HG03066 (cell line): ENCODE results near the gene NRDC.
"Not testable (repeated sequence)": the region's sequence is repeated elsewhere in the genome, so short reads cannot be mapped to it uniquely, and the experiment has no call there.

Source experiments
- ATAC-seq: cut with Tn5 transposase; IDR thresholded peaks from one replicate; pipeline ENCODE4 v1.9.1; 2021; ENCODE audit warnings: low read depth; ENCODE audit not compliant: unreplicated experiment

NRDC gene

DNA sequence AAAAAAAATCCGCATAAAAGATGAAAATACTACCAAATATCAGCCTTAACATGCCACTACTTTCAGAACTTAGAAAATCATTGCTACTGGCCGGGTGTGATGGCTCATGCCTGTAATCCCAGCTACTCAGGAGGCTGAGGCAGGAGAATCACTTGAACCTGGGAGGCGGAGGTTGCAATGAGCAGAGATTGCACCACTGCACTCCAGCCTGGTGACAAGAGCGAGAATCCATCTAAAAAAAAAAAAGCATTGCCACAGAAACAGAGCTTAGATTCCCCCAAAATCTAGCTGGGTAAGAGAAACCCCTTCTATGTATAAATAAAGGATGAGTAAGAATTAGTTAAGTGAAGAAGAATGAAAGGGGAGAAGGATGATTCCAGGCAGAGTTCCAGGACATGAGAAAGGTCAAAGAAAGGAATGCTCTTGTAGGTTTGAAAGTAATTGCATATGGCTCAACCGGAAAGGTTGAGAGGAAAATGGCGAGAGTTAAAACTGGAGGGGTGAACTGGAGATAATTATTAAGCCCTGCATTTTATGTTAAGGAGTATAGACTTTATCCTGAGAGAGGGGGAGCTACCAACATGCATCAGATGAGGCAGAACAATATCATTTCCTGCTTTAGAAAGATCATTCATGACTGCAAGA is 19.7 kb upstream of the NRDC start:
- no peak for ATAC-seq

DNA sequence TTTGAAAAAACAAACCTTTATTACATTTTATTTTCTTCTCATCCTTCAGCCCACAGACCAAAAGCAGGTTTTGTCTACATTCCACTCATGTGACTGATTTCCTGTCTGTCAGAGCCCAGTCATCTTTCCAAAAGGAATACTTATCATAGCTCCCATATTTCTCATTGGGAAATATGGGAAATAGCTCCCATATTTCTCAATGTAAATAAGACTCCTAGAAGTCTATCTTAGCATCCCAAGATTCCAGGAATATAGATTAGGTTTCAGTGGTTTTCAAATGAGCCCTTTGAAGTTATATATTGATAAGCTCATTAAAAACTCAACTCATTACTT is 19.1 kb upstream of the NRDC start:
- no peak for ATAC-seq

DNA sequence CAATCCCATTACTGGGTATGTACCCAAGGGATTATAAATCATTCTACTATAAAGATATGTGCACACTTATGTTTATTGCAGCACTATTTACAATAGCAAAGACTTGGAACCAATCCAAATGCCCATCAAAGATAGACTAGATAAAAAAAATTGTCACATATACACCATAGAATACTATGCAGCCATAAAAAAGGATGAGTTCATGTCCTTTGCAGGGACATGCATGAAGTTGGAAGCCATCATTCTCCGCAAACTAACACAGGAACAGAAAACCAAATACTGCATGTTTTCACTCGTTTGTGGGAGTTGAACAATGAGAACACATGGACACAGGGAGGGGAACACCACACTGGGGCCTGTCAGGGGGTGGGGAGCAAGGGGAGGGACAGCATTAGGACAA is 16.2 kb upstream of the NRDC start:
- not testable (repeated sequence) for ATAC-seq

DNA sequence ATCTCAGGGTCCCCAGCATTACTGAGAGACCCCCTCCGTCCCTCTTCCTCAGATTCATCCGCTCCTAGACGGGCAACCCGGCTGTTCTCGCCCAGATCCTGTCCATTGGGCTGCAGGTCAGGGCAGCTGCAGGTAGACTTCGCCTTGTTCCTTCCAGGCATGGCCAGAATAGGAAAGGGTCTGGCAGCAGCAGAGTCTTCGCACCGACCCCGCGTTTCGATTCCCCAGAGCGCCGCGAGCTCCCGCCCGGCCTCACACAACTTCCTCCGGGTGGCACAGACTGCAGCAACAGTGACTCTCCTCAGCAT is 265 bp downstream of the NRDC start:
- no peak for ATAC-seq

DNA sequence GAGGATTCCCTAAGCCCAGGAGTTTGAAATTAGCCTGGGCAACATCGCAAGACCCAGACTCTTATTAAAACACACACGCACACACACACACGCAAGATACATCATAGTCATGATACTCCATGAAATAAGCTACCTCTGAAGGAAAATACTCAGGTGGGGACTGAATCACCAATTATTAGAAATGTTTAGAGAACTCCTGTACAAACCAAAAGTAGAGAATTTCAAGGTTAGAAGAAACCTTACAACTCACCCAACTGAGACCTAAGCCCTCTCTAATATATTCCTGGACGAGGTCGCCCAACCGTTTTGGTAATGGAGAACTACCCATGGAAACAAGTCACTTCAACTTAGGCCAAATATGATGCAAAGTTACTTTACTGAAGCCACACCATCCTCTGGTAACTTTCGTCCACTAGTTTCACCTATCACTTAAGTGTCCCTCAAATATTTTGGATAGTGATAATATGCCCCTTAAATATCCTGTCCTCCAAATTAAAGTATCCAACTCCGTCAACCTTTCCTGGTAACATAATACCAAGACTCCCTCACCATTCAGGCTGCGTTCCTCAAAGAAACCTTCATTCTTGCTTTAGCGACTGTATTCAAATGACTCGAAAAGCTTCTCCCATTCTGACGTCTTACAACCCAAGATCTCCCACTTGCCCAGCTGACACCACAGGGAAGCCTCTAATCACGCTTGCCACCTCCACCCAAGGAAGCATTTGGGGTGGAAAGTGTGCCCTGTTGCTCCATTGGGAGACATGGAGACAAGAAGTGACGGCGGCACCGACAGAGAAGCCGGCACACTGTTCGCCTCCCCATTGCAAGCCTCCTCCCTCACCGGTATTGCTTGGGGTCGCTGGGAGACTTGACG is 856 bp downstream of the NRDC start:
- peak; percentile 8 for ATAC-seq

- ATAC-seq: no peak
Measured at GRCh38 chr1:51875836-51876235, 2.7 kb downstream of the NRDC start.

DNA sequence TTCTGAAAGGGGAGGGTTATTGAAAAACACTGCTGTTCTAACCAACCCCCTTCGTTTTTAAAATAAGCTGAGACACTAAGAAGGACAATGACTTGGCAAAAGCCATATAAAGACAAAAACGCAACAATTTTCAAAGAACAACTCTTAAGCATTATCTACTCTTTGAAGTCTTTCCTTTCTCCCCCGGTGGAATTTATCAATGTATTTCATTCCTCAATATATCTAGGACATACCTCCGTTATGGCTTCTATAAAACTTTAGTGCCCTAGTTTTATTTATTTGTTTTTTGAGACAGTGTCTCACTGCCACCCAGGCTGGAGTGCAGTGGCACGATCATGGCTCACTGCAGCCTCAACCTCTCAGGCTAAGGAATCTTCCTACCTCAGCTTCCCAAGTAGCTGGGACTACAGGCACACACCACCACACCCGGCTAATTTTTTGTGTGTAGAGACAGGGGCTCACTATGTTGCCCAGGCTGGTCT is 3.2 kb downstream of the NRDC start:
- ATAC-seq: no peak

- not testable (repeated sequence) for ATAC-seq
Measured at GRCh38 chr1:51873270-51873669, 5.3 kb downstream of the NRDC start.

DNA sequence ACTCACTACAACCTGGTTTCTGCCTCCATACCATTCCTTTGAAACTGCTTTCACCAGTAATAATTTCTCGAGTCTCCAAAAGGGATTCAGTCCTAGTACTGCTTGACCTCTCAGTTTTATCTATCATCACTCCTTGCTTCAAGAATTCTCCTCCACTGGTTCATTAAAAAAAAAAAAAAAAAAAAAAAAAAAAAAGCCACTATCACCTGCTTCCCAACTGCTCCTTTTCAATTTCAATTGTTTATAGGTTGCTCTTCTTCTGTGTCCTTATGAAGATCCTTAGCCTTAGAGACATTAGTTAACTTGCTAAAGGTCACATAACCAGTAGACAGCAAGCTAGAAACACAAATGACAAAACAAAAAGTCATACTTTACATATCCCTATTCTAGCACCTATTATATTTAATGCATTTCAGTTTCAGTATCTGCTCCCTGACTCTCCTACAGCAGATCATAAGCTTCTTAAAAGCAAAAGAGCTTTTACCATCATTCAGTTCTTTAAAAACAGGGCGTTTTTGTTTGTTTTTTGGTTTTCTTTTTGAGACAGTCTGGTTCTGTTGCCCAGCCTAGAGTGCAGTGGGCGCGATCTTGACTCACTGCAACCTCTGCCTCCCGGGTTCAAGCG is 7.1 kb downstream of the NRDC start:
- no peak for ATAC-seq

DNA sequence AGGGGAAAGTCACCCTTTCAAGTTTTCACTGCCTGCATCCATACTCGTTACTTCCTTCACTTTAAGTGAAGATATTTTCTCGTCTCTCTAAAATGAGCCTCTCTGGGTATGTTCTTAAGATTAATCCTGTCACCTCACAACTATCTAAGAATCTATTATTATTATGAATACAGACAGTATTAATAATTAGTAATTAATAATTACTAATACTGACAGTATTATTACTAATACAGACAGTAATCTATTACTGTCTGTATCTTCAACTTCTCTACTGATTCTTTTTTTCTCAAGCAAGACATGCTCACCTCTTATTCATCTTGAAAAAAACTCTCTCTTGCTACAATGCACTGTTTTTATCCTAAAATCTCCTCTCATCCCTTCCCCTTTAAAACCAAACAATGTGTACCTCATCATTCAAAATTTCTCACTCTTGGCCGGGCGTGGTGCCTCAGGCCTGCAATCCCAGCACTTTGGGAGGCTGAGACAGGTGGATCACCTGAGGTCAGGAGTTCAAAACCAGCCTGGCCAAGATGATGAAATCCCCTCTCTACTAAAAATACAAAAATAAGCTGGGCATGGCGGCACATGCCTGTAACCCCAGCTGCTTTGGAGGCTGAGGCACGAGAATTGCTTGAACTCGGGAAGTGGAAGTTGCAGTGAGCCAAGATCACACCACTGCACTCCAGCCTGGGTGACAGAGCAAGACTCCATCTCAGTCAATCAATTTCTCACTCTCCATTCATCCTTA is 7.8 kb downstream of the NRDC start:
- ATAC-seq: no peak

DNA sequence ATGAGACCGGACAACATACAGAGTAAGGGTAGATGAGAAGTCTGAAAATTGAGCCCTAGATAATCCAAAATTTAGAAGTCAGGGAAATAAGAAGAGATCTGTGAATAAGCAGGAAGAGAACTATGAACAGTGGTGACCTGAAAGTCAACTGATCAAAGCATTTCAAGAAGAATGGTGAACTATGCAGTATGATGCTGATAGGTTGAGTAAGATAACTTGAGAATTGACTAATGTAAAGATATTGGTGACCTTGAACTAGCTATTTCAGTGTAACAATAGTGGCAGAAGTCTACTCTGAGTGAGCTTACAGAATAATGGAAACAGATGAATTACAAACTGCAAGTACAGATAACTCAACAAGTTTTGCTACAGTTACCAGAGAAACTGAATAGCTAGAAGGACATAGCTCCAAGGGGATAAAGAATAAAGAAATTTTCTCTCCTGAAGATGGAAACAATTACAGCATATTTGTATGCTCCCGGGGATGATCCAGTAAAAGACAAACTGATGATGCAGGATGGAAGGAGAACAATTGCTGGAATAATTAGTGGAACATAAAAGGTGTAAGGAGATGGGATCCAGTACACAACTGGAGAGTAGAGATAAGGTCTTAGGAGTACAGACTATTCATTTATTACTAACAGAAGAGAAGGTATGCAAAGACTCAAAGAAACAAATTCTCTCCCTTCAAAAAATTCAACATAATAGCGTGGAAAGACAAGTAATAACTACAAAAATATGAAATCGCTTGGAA is 10.9 kb downstream of the NRDC start:
- no peak for ATAC-seq

DNA sequence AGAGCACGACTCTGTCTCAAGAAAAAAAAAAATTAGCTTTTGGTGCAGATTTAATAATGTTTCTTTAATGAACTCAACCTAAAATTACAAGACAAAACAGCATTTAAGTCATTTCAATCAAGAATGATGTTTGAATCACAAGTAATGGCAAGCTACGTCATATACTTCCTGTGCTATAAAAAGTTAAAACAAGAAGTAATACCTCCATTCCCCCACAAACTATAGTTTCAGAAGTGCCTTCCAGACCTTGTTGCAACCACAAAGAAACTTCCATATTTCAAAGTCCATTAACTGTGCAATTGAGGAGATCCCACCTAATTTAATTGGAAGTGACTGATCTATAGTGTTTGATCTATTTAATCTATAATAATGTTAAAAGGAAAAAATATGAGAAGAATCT is 15.1 kb downstream of the NRDC start:
- peak; percentile 67 for ATAC-seq

DNA sequence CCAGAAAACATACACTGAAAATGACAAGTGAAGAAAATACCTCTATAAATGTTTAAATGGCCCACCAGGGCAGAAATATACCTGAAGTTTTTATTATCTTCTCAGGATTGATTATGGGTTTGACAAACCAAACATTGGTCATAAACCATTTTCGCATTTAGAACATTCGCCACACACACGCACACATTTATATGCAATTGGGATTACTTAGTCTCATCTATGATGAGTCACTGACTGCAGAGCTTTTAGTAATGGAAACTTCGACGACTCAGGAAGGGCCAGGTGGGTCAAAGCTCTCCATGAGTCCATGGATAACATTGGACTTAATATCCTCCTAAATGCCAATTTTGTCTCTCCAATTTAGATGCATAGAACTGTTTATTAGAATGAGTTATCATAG is 16.9 kb downstream of the NRDC start:
- no peak for ATAC-seq

- ATAC-seq: no peak
Measured at GRCh38 chr1:51859735-51860134, 18.8 kb downstream of the NRDC start.

DNA sequence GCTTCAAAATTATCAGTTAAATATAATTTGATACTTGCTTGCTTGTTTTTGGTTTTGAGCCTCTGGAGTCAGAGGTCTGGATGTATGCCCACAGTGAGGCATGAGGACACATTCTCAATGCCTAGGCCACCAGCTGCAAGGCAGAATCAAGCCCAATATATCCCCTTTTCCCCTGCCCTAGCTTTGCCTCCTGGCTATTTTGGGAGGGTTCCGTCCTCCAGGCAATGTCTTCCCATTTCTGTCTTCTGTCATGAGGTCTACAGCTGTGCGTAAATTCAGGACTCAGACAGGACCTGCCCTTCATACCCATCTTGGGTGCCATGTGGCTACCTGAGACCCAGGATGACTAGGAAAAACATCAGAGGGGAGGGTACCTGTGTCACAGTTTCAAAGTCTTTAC is 19.2 kb downstream of the NRDC start:
- ATAC-seq: no peak

DNA sequence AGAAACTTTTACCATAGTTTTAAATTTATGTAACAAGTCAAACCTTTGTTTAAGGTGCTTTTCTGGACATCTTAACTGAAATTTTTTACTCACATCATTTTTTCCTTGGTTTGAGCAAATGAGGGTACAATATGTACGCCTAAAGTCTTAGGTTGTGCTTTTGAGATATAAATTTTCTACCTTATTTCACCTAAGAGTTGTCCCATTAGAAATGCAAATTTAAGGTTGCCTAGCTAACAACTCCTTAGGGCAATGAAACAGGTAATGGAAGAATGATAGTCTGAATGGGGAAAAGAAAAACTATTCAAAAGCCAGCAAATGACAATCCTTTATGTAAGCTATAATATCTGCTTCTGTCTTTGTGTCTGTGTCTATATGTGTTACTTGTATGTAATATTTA is 19.6 kb downstream of the NRDC start:
- no peak for ATAC-seq

DNA sequence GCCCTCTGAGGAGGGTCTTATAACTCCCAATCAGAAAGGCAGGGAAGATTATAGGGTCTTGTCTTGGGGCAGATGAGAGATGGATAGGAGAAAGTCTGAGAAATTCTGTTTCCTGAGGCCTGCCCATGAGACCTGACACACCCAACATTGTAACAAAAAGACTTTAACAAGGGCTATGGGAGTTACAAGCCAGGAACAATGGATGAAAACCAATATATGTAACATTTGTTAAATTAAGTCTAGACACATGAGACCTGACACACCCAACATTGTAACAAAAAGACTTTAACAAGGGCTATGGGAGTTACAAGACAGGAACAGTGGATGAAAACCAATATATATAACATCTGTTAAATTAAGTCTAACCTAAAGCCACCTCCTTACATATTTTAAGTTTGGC is 21.8 kb downstream of the NRDC start:
- no peak for ATAC-seq

DNA sequence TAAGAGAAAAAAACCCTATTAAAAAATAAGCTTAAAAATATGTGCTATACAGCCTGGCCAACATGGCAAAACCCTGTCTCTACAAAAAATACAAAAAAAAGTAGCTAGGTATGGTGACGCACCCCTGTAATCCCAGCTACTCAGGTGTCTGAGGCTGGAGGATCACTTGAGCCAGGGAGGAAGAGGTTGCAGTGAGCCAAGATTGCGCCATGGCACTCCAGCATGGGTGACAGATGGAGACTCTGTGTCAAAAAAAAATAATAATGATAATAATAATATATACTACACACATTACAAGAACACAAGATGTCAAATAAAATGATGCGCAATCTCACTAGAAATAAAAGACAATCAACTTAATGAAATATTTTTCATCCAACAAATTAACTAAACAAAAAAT is 22.9 kb downstream of the NRDC start:
- ATAC-seq: no peak

- no peak for ATAC-seq
Measured at GRCh38 chr1:51853360-51853759, 25.2 kb downstream of the NRDC start.

- no peak for ATAC-seq
Measured at GRCh38 chr1:51851882-51852396, 26.6 kb downstream of the NRDC start.
